ENCODE measurements around the gene ACBD4. TPM values are rescaled to one million over a fixed set of nuclear protein-coding genes. Genes with fewer than 3 reads are reported as not detected.
"Not testable (repeated sequence)": the region's sequence is repeated elsewhere in the genome, so short reads cannot be mapped to it uniquely, and the experiment has no call there.

Gene ACBD4
- total RNA-seq, 1 donor from 2014 or later = 6.7 TPM

- intact Hi-C loops (cut with DNase I) = no loop called here
- no peak for DNase-seq (ENCODE audit: missing footprints)
- ATAC-seq = no peak
Measured at GRCh38 chr17:45115015-45115625, 20.4 kb upstream of the ACBD4 start.

- intact Hi-C loops (cut with DNase I) = no loop called here
- no peak for DNase-seq (ENCODE audit: missing footprints)
- ATAC-seq = no peak
Measured at GRCh38 chr17:45115871-45116270, 19.6 kb upstream of the ACBD4 start.

GRCh38 chr17:45116434-45117016 lies 19.0 kb upstream of the ACBD4 start:
- intact Hi-C loops (cut with DNase I) = no loop called here
- no peak for ATAC-seq
- DNase-seq (ENCODE audit: missing footprints) = no peak

- DNase-seq (ENCODE audit: missing footprints) (no peak), ATAC-seq (no peak)
- intact Hi-C loops (cut with DNase I) = no loop called here
Measured at GRCh38 chr17:45117334-45117733, 18.2 kb upstream of the ACBD4 start.

GRCh38 chr17:45117848-45118646 lies 17.4 kb upstream of the ACBD4 start:
- DNase-seq (ENCODE audit: missing footprints) (peak; percentile 56), ATAC-seq (no peak)
- intact Hi-C loops (cut with DNase I) = no loop called here

- ATAC-seq (no peak), DNase-seq (ENCODE audit: missing footprints) (peak; percentile 62)
- intact Hi-C loops (cut with DNase I) = no loop called here
Measured at GRCh38 chr17:45118691-45119090, 16.8 kb upstream of the ACBD4 start.

GRCh38 chr17:45119964-45120363 lies 15.5 kb upstream of the ACBD4 start:
- DNase-seq (ENCODE audit: missing footprints) = no peak
- ATAC-seq = no peak
- intact Hi-C loops (cut with DNase I) = no loop called here

GRCh38 chr17:45120558-45120957 lies 14.9 kb upstream of the ACBD4 start:
- intact Hi-C loops (cut with DNase I) = no loop called here
- ATAC-seq (no peak), DNase-seq (ENCODE audit: missing footprints) (no peak)

GRCh38 chr17:45121055-45121454 lies 14.4 kb upstream of the ACBD4 start:
- intact Hi-C loops (cut with DNase I) = no loop called here
- ATAC-seq (no peak), DNase-seq (ENCODE audit: missing footprints) (peak; percentile 23)

GRCh38 chr17:45123076-45123770 lies 12.3 kb upstream of the ACBD4 start:
- ATAC-seq (no peak), DNase-seq (ENCODE audit: missing footprints) (peak; percentile 7)
- intact Hi-C loops (cut with DNase I) = no loop called here

- intact Hi-C loops (cut with DNase I) = no loop called here
- DNase-seq (ENCODE audit: missing footprints) (peak; percentile 68), ATAC-seq (no peak)
Measured at GRCh38 chr17:45123930-45124796, 11.3 kb upstream of the ACBD4 start.

- intact Hi-C loops (cut with DNase I); DNase-seq (ENCODE audit: missing footprints); ATAC-seq: not testable (repeated sequence)
Measured at GRCh38 chr17:45124797-45125122, 10.7 kb upstream of the ACBD4 start.

- ATAC-seq (no peak), DNase-seq (ENCODE audit: missing footprints) (no peak)
- intact Hi-C loops (cut with DNase I) = no loop called here
Measured at GRCh38 chr17:45125509-45125908, 10.0 kb upstream of the ACBD4 start.

- DNase-seq (ENCODE audit: missing footprints) (peak; percentile 66), ATAC-seq (peak; percentile 10)
- intact Hi-C loops (cut with DNase I) = no loop called here
Measured at GRCh38 chr17:45127207-45127547, 8.3 kb upstream of the ACBD4 start.

- peak; percentile 40 for ATAC-seq
- intact Hi-C loops (cut with DNase I) = no loop called here
- peak; percentile 77 for DNase-seq (ENCODE audit: missing footprints)
Measured at GRCh38 chr17:45127548-45128300, 7.8 kb upstream of the ACBD4 start.

- ATAC-seq = no peak
- intact Hi-C loops (cut with DNase I) = no loop called here
- peak; percentile 18 for DNase-seq (ENCODE audit: missing footprints)
Measured at GRCh38 chr17:45128331-45128730, 7.2 kb upstream of the ACBD4 start.

- intact Hi-C loops (cut with DNase I) = no loop called here
Measured at GRCh38 chr17:45128989-45129388, 6.5 kb upstream of the ACBD4 start.

GRCh38 chr17:45129426-45129939 lies 6.0 kb upstream of the ACBD4 start:
- ATAC-seq (no peak), DNase-seq (ENCODE audit: missing footprints) (no peak)
- intact Hi-C loops (cut with DNase I) = no loop called here

More at GRCh38 chr17:45128989-45129388, 6.5 kb upstream of the ACBD4 start:
- ATAC-seq = no peak
- DNase-seq (ENCODE audit: missing footprints) = no peak

Measured in Right ventricle myocardium inferior (tissue), 1 donor.